ENCODE results near the gene SLC25A13. TPM values are rescaled to one million over a fixed set of nuclear protein-coding genes. Genes with fewer than 3 reads are reported as not detected.

Gene SLC25A13
- total and polyA plus RNA-seq, 2 of the 8 experiments (the other 6 are each of a cell fraction or from before 2014, with no cell fraction given): 30.8 to 85.4 TPM

- no peak for TF ChIP-seq EZH2 (IDR thresholded peaks at IDR 0.05; ENCODE audit: low read depth, low read length, severe bottlenecking)
- TF ChIP-seq JUN (IDR thresholded peaks at IDR 0.05; ENCODE audit: low read depth, low read length): no peak
- no peak for TF ChIP-seq HDAC2 (IDR thresholded peaks at IDR 0.05; ENCODE audit: borderline replicate concordance in 1 of 2, low read depth in 2 of 2, low read length in 2 of 2)
- TF ChIP-seq CEBPB (IDR thresholded peaks at IDR 0.05; ENCODE audit: low read depth, low read length): no peak
- TF ChIP-seq, protein P1, sequence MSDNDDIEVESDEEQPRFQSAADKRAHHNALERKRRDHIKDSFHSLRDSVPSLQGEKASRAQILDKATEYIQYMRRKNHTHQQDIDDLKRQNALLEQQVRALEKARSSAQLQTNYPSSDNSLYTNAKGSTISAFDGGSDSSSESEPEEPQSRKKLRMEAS (IDR thresholded peaks at IDR 0.05): no peak
- TF ChIP-seq ATF3 (IDR thresholded peaks at IDR 0.05; ENCODE audit: insufficient read depth, low read depth, low read length): no peak
These were observed 109.4 kb downstream of the SLC25A13 start for GRCh38 chr7:96212474-96212873.

More at GRCh38 chr7:96212474-96212873, 109.4 kb downstream of the SLC25A13 start:
- no peak overlapping the region for H2AK5ac ChIP-seq (ENCODE audit: low read depth, low read length)
- H3K4me2 ChIP-seq (ENCODE audit: insufficient read depth in 1 of 2, low read depth in 2 of 2, low read length in 2 of 2): no peak overlapping the region
- H2BK15ac ChIP-seq (ENCODE audit: low read length): no peak overlapping the region
- H3K79me2 ChIP-seq (ENCODE audit: control insufficient read depth in 1 of 2, insufficient read depth in 2 of 2, low read length in 2 of 2): peaks cover 0 to 3% of the 10 kb centered on the region in 2 experiments; a peak in 1 of 4 replicates
- no peak overlapping the region for H2BK120ac ChIP-seq (replicated peaks; ENCODE audit: low read depth, low read length)
- no peak overlapping the region for H2BK20ac ChIP-seq (ENCODE audit: low read length)
- no peak overlapping the region for H4K91ac ChIP-seq (replicated peaks; ENCODE audit: insufficient read length, low read length)
- no peak overlapping the region for H2BK12ac ChIP-seq (ENCODE audit: low read depth, low read length)
- WGBS, 2 experiments (ENCODE audit: extremely low coverage in 1 of 2, insufficient coverage in 1 of 2, insufficient read length in 1 of 2, insufficient replicate concordance in 2 of 2, low coverage in 1 of 2, low lambda C conversion rate in 2 of 2, missing lambda C conversion rate in 1 of 2): 95% methylated on average over 2 of the region's 2 CpGs; no CpG with 5 or more reads in 1 of the 2 experiments
- peaks cover 0 to 3% of the 10 kb centered on the region in 2 experiments for H4K20me1 ChIP-seq (replicated peaks in 1 of 2; ENCODE audit: control insufficient read depth in 1 of 2, insufficient read depth in 2 of 2, low read length in 2 of 2)
- no peaks in the 10 kb centered on the region for H3K79me1 ChIP-seq (ENCODE audit: low read depth, low read length)
- no peak overlapping the region for H3K23ac ChIP-seq (ENCODE audit: insufficient read length)
- H4K8ac ChIP-seq (ENCODE audit: extremely low read depth, insufficient read depth, low read length): no peak overlapping the region
- H3K36me3 ChIP-seq (ENCODE audit: control insufficient read depth in 2 of 4, insufficient read depth in 4 of 4, low read length in 3 of 4): peaks cover 0 to 2% (median 0%) of the 10 kb centered on the region in 4 experiments; a peak in 1 of 8 replicates
- no peak overlapping the region for H4K5ac ChIP-seq (ENCODE audit: insufficient read length, low read depth, low read length)
- H2AFZ ChIP-seq (ENCODE audit: low read length): no peak overlapping the region
- no peak overlapping the region for H3K4me3 ChIP-seq (ENCODE audit: extremely low read depth in 1 of 4, insufficient read depth in 2 of 4, low read depth in 3 of 4, low read length in 4 of 4)
- H3K9ac ChIP-seq (replicated peaks in 1 of 4; ENCODE audit: extremely low read depth in 1 of 4, low read depth in 3 of 4, low read length in 3 of 4): no peak overlapping the region; a peak in 1 of 7 replicates
- H3K4ac ChIP-seq (replicated peaks; ENCODE audit: insufficient read length, low read depth, low read length): no peak overlapping the region
- H3K4me1 ChIP-seq (replicated peaks in 1 of 4; ENCODE audit: control insufficient read depth in 3 of 4, insufficient read depth in 4 of 4, low read length in 3 of 4): peaks cover 0 to 9% (median 1%) of the 10 kb centered on the region in 4 experiments; a peak in 4 of 7 replicates
- DNase-seq (ENCODE audit: low read depth in 1 of 2, low spot score in 2 of 2) (no peak), FAIRE-seq (no peak)
- H3K23me2 ChIP-seq (ENCODE audit: low read depth, low read length): no peaks in the 10 kb centered on the region
- no peak overlapping the region for H3K14ac ChIP-seq (ENCODE audit: insufficient read length)
- ChIA-PET POLR2A (ENCODE audit: partially characterized antibody) (no interaction called here), CTCF (ENCODE audit: partially characterized antibody) (interaction anchor here (0.9 kb wide), 1 partner anchor 815 kb away, joined by 3 read pairs; no protein-coding TSS in a partner anchor)
- 0 out of 4 replicates have a peak, but pooled peaks cover 0 to 2% of the 10 kb centered on the region in 2 experiments for H3K9me3 ChIP-seq (ENCODE audit: insufficient read depth in 2 of 2, low read depth in 1 of 2, low read length in 1 of 2)
- no peaks in the 10 kb centered on the region for H3K27me3 ChIP-seq (replicated peaks in 1 of 4; ENCODE audit: control insufficient read depth in 3 of 4, extremely low read depth in 1 of 4, insufficient read depth in 3 of 4, low read length in 3 of 4)
- no peak overlapping the region for H3K56ac ChIP-seq (replicated peaks; ENCODE audit: insufficient read length, low read depth, low read length)
- no peak overlapping the region for H2BK5ac ChIP-seq (ENCODE audit: low read depth, low read length)
- no peak overlapping the region for H3K27ac ChIP-seq (ENCODE audit: low read depth, low read length)
- H3K18ac ChIP-seq (ENCODE audit: extremely low read depth, low read length): no peak overlapping the region

Data from H1 (cell line).